SK-N-SH (cell line): ENCODE results near the gene APLN. TPM values are rescaled to one million over a fixed set of nuclear protein-coding genes. Genes with fewer than 3 reads are reported as not detected.

Experiments used
- CTCF ChIA-PET: fragments of 300-600, 350-600 bp; formaldehyde crosslinking; extraction: SDS; loops from one replicate; lab custom pipeline; 2021; lab: Yijun Ruan, JAX
- POLR2A ChIA-PET: fragments of 350-600 bp; sonication (Branson Sonifier 250); formaldehyde crosslinking; extraction: SDS; loops from one replicate; lab custom pipeline; 2020; ENCODE audit warnings: antibody characterized with exemption, inconsistent platforms; lab: Yijun Ruan, JAX
- DNase-seq: peaks from one replicate; pipeline ENCODE4 v3.0.0; 2012
- H2AFZ ChIP-seq: fragments of 200-600 bp; sonication (generic); 2 replicates; pipeline ENCODE4 v1.8.1; 2016; ENCODE audit warnings: antibody characterized with exemption, mild to moderate bottlenecking, low read depth
- H3F3A ChIP-seq: fragments of 200-600 bp; sonication (generic); replicated peaks from 2 replicates; pipeline ENCODE3; 2016; ENCODE audit warnings: antibody characterized with exemption, mild to moderate bottlenecking; ENCODE audit not compliant: insufficient read depth
- H3K27ac ChIP-seq, 2 experiments: fragments of 200-500 bp in 1 of 2; fragments of 200-600 bp in 1 of 2; sonication (Bioruptor generic) in 1 of 2; sonication (generic), shearing (Covaris generic) in 1 of 2; 2 replicates each; pipeline versions ENCODE4 v1.5.1 to v1.6.1; 2014 to 2016; ENCODE audit warnings: low read depth in 2 of 2, inconsistent platforms in 1 of 2, low read length in 1 of 2, mild to moderate bottlenecking in 1 of 2, mixed read lengths in 1 of 2
- H3K27me3 ChIP-seq: fragments of 200-600 bp; sonication (generic), shearing (Covaris generic); 2 replicates; pipeline ENCODE4 v1.6.1; 2016; ENCODE audit warnings: mixed run types; ENCODE audit not compliant: insufficient read depth
- H3K36me3 ChIP-seq, 2 experiments: fragments of 200-500 bp in 1 of 2; fragments of 200-600 bp in 1 of 2; sonication (Bioruptor generic) in 1 of 2; sonication (generic) in 1 of 2; replicated peaks in 1 of 2; 2 replicates each; pipeline versions ENCODE3 to v1.5.1; 2014 to 2016; ENCODE audit warnings: low read length in 1 of 2, mild to moderate bottlenecking in 1 of 2; ENCODE audit not compliant: insufficient read depth in 2 of 2, control insufficient read depth in 1 of 2
- H3K4me1 ChIP-seq, 2 experiments: fragments of 200-500 bp in 1 of 2; fragments of 200-600 bp in 1 of 2; sonication (Bioruptor generic) in 1 of 2; sonication (generic), shearing (Covaris generic) in 1 of 2; 2 replicates each; pipeline versions ENCODE4 v1.5.1 to v1.6.1; 2014 to 2016; ENCODE audit warnings: low read depth in 1 of 2, low read length in 1 of 2, mixed run types in 1 of 2; ENCODE audit not compliant: insufficient read depth in 2 of 2, control insufficient read depth in 1 of 2
- H3K4me2 ChIP-seq: fragments of 200-600 bp; sonication (generic), shearing (Covaris generic); 2 replicates; pipeline ENCODE4 v1.6.1; 2017; ENCODE audit warnings: mixed run types
- H3K4me3 ChIP-seq, 2 experiments: fragments of 200-500 bp in 1 of 2; fragments of 200-600 bp in 1 of 2; sonication (Bioruptor generic) in 1 of 2; sonication (generic), shearing (Covaris generic) in 1 of 2; 2 replicates each; pipeline versions ENCODE4 v1.5.1 to v1.8.1; 2014 to 2016; ENCODE audit warnings: low read depth in 2 of 2, inconsistent platforms in 1 of 2, low read length in 1 of 2, mild to moderate bottlenecking in 1 of 2, mixed read lengths in 1 of 2, moderate library complexity in 1 of 2
- H3K79me2 ChIP-seq: fragments of 200-600 bp; sonication (generic); 2 replicates; pipeline ENCODE4 v1.8.1; 2017; ENCODE audit warnings: mild to moderate bottlenecking; ENCODE audit not compliant: insufficient read depth
- H3K9ac ChIP-seq: fragments of 200-600 bp; sonication (generic); 2 replicates; pipeline ENCODE4 v1.6.1; 2017; ENCODE audit warnings: mixed run types
- H3K9me2 ChIP-seq: fragments of 200-600 bp; sonication (generic); 2 replicates; pipeline ENCODE4 v1.6.1; 2017; ENCODE audit warnings: mixed run types
- H3K9me3 ChIP-seq: fragments of 200-600 bp; sonication (generic); 2 replicates; pipeline ENCODE4 v1.6.1; 2017; ENCODE audit warnings: mixed run types, mild to moderate bottlenecking, moderate library complexity
- H4K20me1 ChIP-seq: fragments of 200-600 bp; sonication (generic); 2 replicates; pipeline ENCODE4 v1.6.1; 2017; ENCODE audit warnings: mild to moderate bottlenecking, mixed run types; ENCODE audit not compliant: insufficient read depth
- EP300 ChIP-seq, 2 experiments: IDR thresholded peaks; 2 replicates each; pipeline versions ENCODE4 v1.4.0 to v1.6.1; 2012; ENCODE audit warnings: borderline replicate concordance in 1 of 2, low read depth in 1 of 2, low read length in 1 of 2
- MXI1 ChIP-seq: IDR thresholded peaks from 2 replicates; pipeline ENCODE4 v1.6.1; 2012; ENCODE audit warnings: mild to moderate bottlenecking, low read depth, low read length, improper control_type of control experiment
- NFIC ChIP-seq: IDR thresholded peaks from 2 replicates; pipeline ENCODE4 v1.4.0; 2012; ENCODE audit warnings: borderline replicate concordance
- PBX3 ChIP-seq: IDR thresholded peaks from 2 replicates; pipeline ENCODE4; 2012
- RAD21 ChIP-seq: IDR thresholded peaks from 2 replicates; pipeline ENCODE4 v1.6.1; 2012; ENCODE audit warnings: mild to moderate bottlenecking, low read length
- REST ChIP-seq: IDR thresholded peaks from 2 replicates; pipeline ENCODE4 v1.6.1; 2012; ENCODE audit warnings: mild to moderate bottlenecking, low read depth, low read length, moderate library complexity
- RFX5 ChIP-seq: IDR thresholded peaks from 2 replicates; pipeline ENCODE4 v1.6.1; 2012; ENCODE audit warnings: mild to moderate bottlenecking, improper control_type of control experiment, low read length
- SMC3 ChIP-seq: IDR thresholded peaks from 2 replicates; pipeline ENCODE4 v1.6.1; 2012; ENCODE audit warnings: low read depth, low read length, improper control_type of control experiment
- TAF1 ChIP-seq: IDR thresholded peaks from 2 replicates; pipeline ENCODE4 v1.6.1; 2012; ENCODE audit warnings: low read depth, mild to moderate bottlenecking, low read length, moderate library complexity, borderline replicate concordance
- TCF12 ChIP-seq: IDR thresholded peaks from 2 replicates; pipeline ENCODE4 v1.4.0; 2012
- YY1 ChIP-seq: IDR thresholded peaks from 2 replicates; pipeline ENCODE4 v1.4.0; 2012; ENCODE audit warnings: low read depth, mild to moderate bottlenecking
- WGBS: methylation state at CpG from one replicate; pipeline ENCODE4 v1.1.6; 2017; ENCODE audit warnings: low lambda C conversion rate; 5-methylcytosine and 5-hydroxymethylcytosine counted together
- polyA plus RNA-seq, 3 experiments: library from polyadenylated mRNA; depleted of rRNA; stranded (reverse); fragments of >200 nt; gene quantifications; 2 replicates each; pipeline ENCODE4 v1.2.3, GENCODE V29; 2012

APLN gene
- polyA plus RNA-seq, 1 of the 3 experiments (the other 2 are of a cell fraction) = 0.82 TPM

GRCh38 chrX:129653971-129654651 is 645 bp downstream of the APLN start:
- no peaks in the 10 kb centered on the region for H3K9me2 ChIP-seq
- WGBS = no CpG with 5 or more reads among the region's 57 CpGs
- peak overlapping the region; percentile 65; the same call in 1 of the 2 replicates for H2AFZ ChIP-seq
- peaks cover 0 to 52% of the 10 kb centered on the region in 2 experiments; a peak in 1 of 4 replicates for H3K4me1 ChIP-seq
- H3K9ac ChIP-seq = no peak overlapping the region
- H3K27me3 ChIP-seq = peaks cover 50% of the 10 kb centered on the region
- no peaks in the 10 kb centered on the region for H4K20me1 ChIP-seq
- H3K4me2 ChIP-seq = peak overlapping the region; percentile 91
- no peaks in the 10 kb centered on the region for H3K36me3 ChIP-seq
- ChIA-PET POLR2A (interaction anchor here (1.0 to 1.1 kb wide), 2 partner anchors 18 to 84 kb away, joined by 3 to 8 read pairs; partner anchors contain the start of gene XPNPEP2), CTCF (interaction anchor here (0.9 to 11.6 kb wide), 5 partner anchors 8 to 406 kb away, joined by 3 to 109 read pairs (median 3); no protein-coding TSS in a partner anchor)
- peak overlapping the region in 1 of 2 experiments; percentile 53; a peak in 1 of 4 replicates for H3K27ac ChIP-seq
- peak; percentile 74 for DNase-seq
- no peaks in the 10 kb centered on the region for H3K9me3 ChIP-seq
- TF ChIP-seq YY1 (no peak), RAD21 (no peak), EP300 (IDR thresholded peaks at IDR 0.05; ENCODE audit: borderline replicate concordance in 1 of 2, low read depth in 1 of 2, low read length in 1 of 2) (no peak), PBX3 (no peak), MXI1 (peak; percentile 80)
- H3K79me2 ChIP-seq = no peaks in the 10 kb centered on the region
- no peaks in the 10 kb centered on the region for H3F3A ChIP-seq
- H3K4me3 ChIP-seq = peak overlapping the region; percentile 50 to 61

GRCh38 chrX:129653181-129653970 is 1.4 kb downstream of the APLN start:
- H3K27ac ChIP-seq = no peak overlapping the region; a peak in 1 of 4 replicates
- ChIA-PET POLR2A (no interaction called here), CTCF (interaction anchor here (0.6 to 11.6 kb wide), 4 partner anchors 9 to 366 kb away, joined by 3 to 109 read pairs (median 12); no protein-coding TSS in a partner anchor)
- DNase-seq = no peak
- H3K9ac ChIP-seq = no peak overlapping the region
- TF ChIP-seq REST (no peak), TAF1 (no peak), TCF12 (no peak), PBX3 (no peak), MXI1 (no peak), RFX5 (no peak), SMC3 (no peak), EP300 (IDR thresholded peaks at IDR 0.05; ENCODE audit: borderline replicate concordance in 1 of 2, low read depth in 1 of 2, low read length in 1 of 2) (no peak), NFIC (no peak)
- no peaks in the 10 kb centered on the region for H3K79me2 ChIP-seq
- no peaks in the 10 kb centered on the region for H3K9me3 ChIP-seq
- H4K20me1 ChIP-seq = no peaks in the 10 kb centered on the region
- H3K4me3 ChIP-seq = peak overlapping the region in 1 of 2 experiments; percentile 50; a peak in 1 of 4 replicates
- H3F3A ChIP-seq = no peaks in the 10 kb centered on the region
- no peaks in the 10 kb centered on the region for H3K9me2 ChIP-seq
- no peak overlapping the region for H2AFZ ChIP-seq
- no peaks in the 10 kb centered on the region for H3K36me3 ChIP-seq
- peaks cover 58% of the 10 kb centered on the region for H3K27me3 ChIP-seq
- peaks cover 0 to 52% of the 10 kb centered on the region in 2 experiments; a peak in 1 of 4 replicates for H3K4me1 ChIP-seq
- WGBS = 40% methylated on average over 6 of the region's 10 CpGs
- H3K4me2 ChIP-seq = no peak overlapping the region
